SK-N-SH treated with all-trans-retinoic acid at 6 μM for 48 hours (cell line): ENCODE results near the gene PTPRN2.

Experiments
- ATAC-seq: fragments of 200-7000 bp; cut with Tn5 transposase; 3 replicates; pipeline ENCODE4 v1.9.1; 2020; ENCODE audit warnings: mild to moderate bottlenecking, moderate library complexity
- ARNTL ChIP-seq: fragments of 450-650 bp; formaldehyde crosslinking; IDR thresholded peaks from 2 replicates; pipeline ENCODE4 v1.5.0; 2020; ENCODE audit warnings: low read depth, mild to moderate bottlenecking, moderate library complexity, borderline replicate concordance
- BACH2 ChIP-seq: fragments of 250-450 bp; sonication (Bioruptor Pico); IDR thresholded peaks from 2 replicates; pipeline ENCODE4 v1.9.0; 2021; ENCODE audit warnings: mild to moderate bottlenecking, borderline replicate concordance
- CSDC2 ChIP-seq: fragments of 250-450 bp; sonication (Bioruptor Pico); IDR thresholded peaks from 2 replicates; pipeline ENCODE4 v1.5.0; 2020; ENCODE audit warnings: mild to moderate bottlenecking, moderate library complexity
- ESRRG ChIP-seq: fragments of 250-450 bp; sonication (Bioruptor Pico); IDR thresholded peaks from 2 replicates; pipeline ENCODE4 v1.6.1; 2021; ENCODE audit warnings: mild to moderate bottlenecking
- GLIS3 ChIP-seq: fragments of 250-450 bp; sonication (Bioruptor Pico); IDR thresholded peaks from 2 replicates; pipeline ENCODE4 v1.5.0; 2020; ENCODE audit warnings: mild to moderate bottlenecking, moderate library complexity
- ISL1 ChIP-seq: fragments of 250-450 bp; sonication (Bioruptor Pico); IDR thresholded peaks from 2 replicates; pipeline ENCODE4 v2.1.2; 2022; ENCODE audit warnings: mild to moderate bottlenecking, moderate library complexity
- OSR1 ChIP-seq: fragments of 250-450 bp; sonication (Bioruptor Pico); IDR thresholded peaks from 2 replicates; pipeline ENCODE4 v1.8.0; 2022; ENCODE audit warnings: moderate library complexity, mild to moderate bottlenecking, inconsistent platforms
- RARB ChIP-seq: fragments of 250-450 bp; sonication (Bioruptor Pico); IDR thresholded peaks from 2 replicates; pipeline ENCODE4 v1.8.0; 2021; ENCODE audit warnings: mild to moderate bottlenecking, moderate library complexity
- SNAI2 ChIP-seq: fragments of 250-450 bp; sonication (Bioruptor Pico); IDR thresholded peaks from 2 replicates; pipeline ENCODE4 v1.5.0; 2020; ENCODE audit warnings: mild to moderate bottlenecking, moderate library complexity
- TCF4 ChIP-seq: fragments of 250-450 bp; sonication (Bioruptor Pico); IDR thresholded peaks from 2 replicates; pipeline ENCODE4 v1.8.0; 2021; ENCODE audit warnings: mild to moderate bottlenecking, moderate library complexity, borderline replicate concordance
- TOX ChIP-seq: fragments of 250-450 bp; sonication (Bioruptor Pico); IDR thresholded peaks from 2 replicates; pipeline ENCODE4 v1.8.0; 2021; ENCODE audit warnings: mild to moderate bottlenecking, moderate library complexity, borderline replicate concordance
- ZC3H10 ChIP-seq: fragments of 250-450 bp; sonication (Bioruptor Pico); IDR thresholded peaks from 2 replicates; pipeline ENCODE4 v1.5.1; 2021; ENCODE audit warnings: mild to moderate bottlenecking, moderate library complexity
- ZFP3 ChIP-seq: fragments of 250-450 bp; sonication (Bioruptor Pico); IDR thresholded peaks from 2 replicates; pipeline ENCODE4 v1.5.0; 2020; ENCODE audit warnings: mild to moderate bottlenecking, moderate library complexity
- ZNF565 ChIP-seq: fragments of 450-650 bp; formaldehyde crosslinking; conservative IDR thresholded peaks from 2 replicates; pipeline ENCODE4 v1.5.0; 2020; ENCODE audit warnings: low read depth, mild to moderate bottlenecking, moderate library complexity
- ZNF70 ChIP-seq: fragments of 450-650 bp; formaldehyde crosslinking; IDR thresholded peaks from 2 replicates; pipeline ENCODE4 v1.5.0; 2020; ENCODE audit warnings: mild to moderate bottlenecking, moderate library complexity
- ZNF8 ChIP-seq: fragments of 450-650 bp; formaldehyde crosslinking; IDR thresholded peaks from 2 replicates; pipeline ENCODE4 v1.5.0; 2020; ENCODE audit warnings: mild to moderate bottlenecking, moderate library complexity
- TF ChIP-seq, protein P1 (sequence below): fragments of 250-450 bp; sonication (Bioruptor Pico); IDR thresholded peaks from 2 replicates; pipeline ENCODE4 v1.8.0; 2021; ENCODE audit warnings: low read depth, mild to moderate bottlenecking, moderate library complexity, borderline replicate concordance
- TF ChIP-seq, protein P2 (sequence below): fragments of 250-450 bp; sonication (Bioruptor Pico); IDR thresholded peaks from 2 replicates; pipeline ENCODE4 v1.8.0; 2020; ENCODE audit warnings: mild to moderate bottlenecking, moderate library complexity, borderline replicate concordance
- TF ChIP-seq, protein P3 (sequence below): fragments of 250-450 bp; sonication (Bioruptor Pico); IDR thresholded peaks from 2 replicates; pipeline ENCODE4 v1.5.1; 2021; ENCODE audit warnings: mild to moderate bottlenecking, moderate library complexity
- TF ChIP-seq, protein P4 (sequence below): fragments of 250-450 bp; sonication (Bioruptor Pico); IDR thresholded peaks from 2 replicates; pipeline ENCODE4 v1.5.1; 2020; ENCODE audit warnings: low read depth, mild to moderate bottlenecking, moderate library complexity

PTPRN2 gene

DNA sequence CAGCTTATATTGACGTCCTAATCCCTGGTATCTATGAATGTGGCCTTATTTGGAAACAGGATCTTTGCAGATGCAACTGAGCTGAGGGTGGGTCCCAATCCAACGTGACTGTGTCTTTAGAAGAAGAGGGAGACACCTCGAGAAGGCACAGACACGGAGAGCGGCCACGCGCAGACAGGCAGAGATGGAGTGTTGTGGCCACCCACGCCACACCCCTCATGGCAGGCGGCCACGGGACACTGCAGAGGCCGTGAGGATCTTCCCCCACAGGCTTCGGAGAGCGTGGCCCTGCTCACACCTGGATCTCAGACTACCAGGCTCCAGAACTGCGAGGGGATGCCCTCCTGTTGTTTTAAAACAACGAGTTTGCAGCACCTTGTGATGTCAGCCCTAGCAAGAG is 1005.9 kb downstream of the PTPRN2 start (continued):
- TF ChIP-seq ZNF70 (CRISPR knock-in tag) (no peak), ESRRG (CRISPR knock-in tag) (no peak)
- TF ChIP-seq, all 23 proteins: peak for 0

DNA sequence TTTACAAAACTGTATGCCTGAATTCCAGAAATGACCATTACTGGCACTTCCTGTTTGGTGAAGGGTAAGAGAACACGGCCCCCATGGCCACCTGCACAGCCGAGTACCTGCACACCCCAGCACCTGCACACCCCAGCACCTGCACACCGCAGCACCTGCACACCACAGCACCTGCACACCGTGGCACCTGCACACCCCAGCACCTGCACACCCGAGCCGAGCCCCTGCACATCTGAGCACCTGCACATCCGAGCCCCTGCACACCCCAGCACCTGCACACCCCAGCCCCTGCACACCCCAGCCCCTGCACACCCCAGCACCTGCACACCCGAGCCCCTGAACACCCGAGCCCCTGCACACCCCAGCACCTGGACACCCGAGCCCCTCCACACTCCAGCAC is 1007.3 kb downstream of the PTPRN2 start:
- no peak for ATAC-seq
- TF ChIP-seq ISL1 (no peak), BACH2 (CRISPR knock-in tag) (no peak), ZC3H10 (CRISPR knock-in tag) (no peak), ZNF8 (CRISPR knock-in tag) (no peak)
- TF ChIP-seq, protein P1, sequence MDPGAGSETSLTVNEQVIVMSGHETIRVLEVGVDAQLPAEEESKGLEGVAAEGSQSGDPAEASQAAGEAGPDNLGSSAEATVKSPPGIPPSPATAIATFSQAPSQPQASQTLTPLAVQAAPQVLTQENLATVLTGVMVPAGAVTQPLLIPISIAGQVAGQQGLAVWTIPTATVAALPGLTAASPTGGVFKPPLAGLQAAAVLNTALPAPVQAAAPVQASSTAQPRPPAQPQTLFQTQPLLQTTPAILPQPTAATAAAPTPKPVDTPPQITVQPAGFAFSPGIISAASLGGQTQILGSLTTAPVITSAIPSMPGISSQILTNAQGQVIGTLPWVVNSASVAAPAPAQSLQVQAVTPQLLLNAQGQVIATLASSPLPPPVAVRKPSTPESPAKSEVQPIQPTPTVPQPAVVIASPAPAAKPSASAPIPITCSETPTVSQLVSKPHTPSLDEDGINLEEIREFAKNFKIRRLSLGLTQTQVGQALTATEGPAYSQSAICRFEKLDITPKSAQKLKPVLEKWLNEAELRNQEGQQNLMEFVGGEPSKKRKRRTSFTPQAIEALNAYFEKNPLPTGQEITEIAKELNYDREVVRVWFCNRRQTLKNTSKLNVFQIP (CRISPR knock-in tag), result no peak
- TF ChIP-seq, protein P2, sequence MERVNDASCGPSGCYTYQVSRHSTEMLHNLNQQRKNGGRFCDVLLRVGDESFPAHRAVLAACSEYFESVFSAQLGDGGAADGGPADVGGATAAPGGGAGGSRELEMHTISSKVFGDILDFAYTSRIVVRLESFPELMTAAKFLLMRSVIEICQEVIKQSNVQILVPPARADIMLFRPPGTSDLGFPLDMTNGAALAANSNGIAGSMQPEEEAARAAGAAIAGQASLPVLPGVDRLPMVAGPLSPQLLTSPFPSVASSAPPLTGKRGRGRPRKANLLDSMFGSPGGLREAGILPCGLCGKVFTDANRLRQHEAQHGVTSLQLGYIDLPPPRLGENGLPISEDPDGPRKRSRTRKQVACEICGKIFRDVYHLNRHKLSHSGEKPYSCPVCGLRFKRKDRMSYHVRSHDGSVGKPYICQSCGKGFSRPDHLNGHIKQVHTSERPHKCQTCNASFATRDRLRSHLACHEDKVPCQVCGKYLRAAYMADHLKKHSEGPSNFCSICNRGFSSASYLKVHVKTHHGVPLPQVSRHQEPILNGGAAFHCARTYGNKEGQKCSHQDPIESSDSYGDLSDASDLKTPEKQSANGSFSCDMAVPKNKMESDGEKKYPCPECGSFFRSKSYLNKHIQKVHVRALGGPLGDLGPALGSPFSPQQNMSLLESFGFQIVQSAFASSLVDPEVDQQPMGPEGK (CRISPR knock-in tag), result no peak

DNA sequence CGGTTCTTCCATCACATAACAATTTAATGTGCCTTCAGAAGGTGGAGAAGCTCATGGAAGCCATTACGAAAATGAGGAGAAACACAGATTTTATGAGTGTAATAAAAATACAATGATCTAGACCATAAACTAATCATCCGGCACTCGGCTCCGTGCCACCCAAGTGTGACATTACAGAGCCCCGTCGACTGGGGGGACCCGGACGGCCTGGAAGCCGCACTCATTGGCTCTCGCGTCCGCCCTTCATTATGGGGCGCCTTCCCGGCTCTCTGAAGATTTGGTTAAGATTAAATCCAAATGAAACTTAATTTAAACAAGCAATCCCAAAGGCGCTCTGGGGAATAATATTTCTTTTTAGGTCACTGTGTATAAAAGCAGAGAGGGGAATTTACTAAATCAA is 1008.2 kb downstream of the PTPRN2 start:
- no peak for ATAC-seq
- no peak for TF ChIP-seq ESRRG (CRISPR knock-in tag)
- TF ChIP-seq ZNF565 (CRISPR knock-in tag), result no peak

DNA sequence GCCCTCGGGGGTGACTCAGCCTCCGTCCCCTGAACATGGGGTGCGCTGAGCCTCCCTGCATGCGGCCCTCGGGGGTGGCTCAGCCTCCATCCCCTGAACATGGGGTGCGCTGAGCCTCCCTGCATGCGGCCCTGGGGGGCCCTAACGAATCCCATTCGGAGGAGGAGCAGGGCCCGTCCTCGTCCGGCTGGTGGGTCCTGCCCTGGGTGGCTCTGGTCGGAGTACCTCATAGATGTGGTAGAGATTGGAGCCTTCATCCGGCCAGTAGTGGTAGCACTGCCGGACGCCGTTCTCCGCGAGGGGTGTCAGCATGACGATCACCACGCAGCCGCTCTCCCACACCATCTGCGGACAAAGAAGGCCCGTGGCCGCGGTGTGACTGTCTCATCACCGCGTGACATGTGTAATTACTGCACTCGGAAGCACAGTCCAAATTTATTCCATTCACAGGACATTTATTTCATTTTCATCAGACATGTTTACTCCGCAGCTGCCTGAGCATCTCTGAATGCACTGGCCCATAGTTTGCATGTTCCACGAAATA is 1009.8 kb downstream of the PTPRN2 start:
- no peak for TF ChIP-seq RARB (CRISPR knock-in tag)
- no peak for TF ChIP-seq TOX
- no peak for TF ChIP-seq ZNF565 (CRISPR knock-in tag)
- TF ChIP-seq, protein P3, sequence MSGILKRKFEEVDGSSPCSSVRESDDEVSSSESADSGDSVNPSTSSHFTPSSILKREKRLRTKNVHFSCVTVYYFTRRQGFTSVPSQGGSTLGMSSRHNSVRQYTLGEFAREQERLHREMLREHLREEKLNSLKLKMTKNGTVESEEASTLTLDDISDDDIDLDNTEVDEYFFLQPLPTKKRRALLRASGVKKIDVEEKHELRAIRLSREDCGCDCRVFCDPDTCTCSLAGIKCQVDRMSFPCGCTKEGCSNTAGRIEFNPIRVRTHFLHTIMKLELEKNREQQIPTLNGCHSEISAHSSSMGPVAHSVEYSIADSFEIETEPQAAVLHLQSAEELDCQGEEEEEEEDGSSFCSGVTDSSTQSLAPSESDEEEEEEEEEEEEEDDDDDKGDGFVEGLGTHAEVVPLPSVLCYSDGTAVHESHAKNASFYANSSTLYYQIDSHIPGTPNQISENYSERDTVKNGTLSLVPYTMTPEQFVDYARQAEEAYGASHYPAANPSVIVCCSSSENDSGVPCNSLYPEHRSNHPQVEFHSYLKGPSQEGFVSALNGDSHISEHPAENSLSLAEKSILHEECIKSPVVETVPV (CRISPR knock-in tag), result no peak
- TF ChIP-seq ARNTL (CRISPR knock-in tag), result no peak
- no peak for TF ChIP-seq TCF4
- TF ChIP-seq GLIS3 (CRISPR knock-in tag), result no peak
- TF ChIP-seq OSR1, result no peak
- TF ChIP-seq ZFP3 (CRISPR knock-in tag), result no peak
- no peak for TF ChIP-seq ESRRG (CRISPR knock-in tag)
- no peak for TF ChIP-seq SNAI2 (CRISPR knock-in tag)
- TF ChIP-seq, protein P1 (CRISPR knock-in tag), result no peak
- no peak; the same call in 2 of the 3 replicates for ATAC-seq

DNA sequence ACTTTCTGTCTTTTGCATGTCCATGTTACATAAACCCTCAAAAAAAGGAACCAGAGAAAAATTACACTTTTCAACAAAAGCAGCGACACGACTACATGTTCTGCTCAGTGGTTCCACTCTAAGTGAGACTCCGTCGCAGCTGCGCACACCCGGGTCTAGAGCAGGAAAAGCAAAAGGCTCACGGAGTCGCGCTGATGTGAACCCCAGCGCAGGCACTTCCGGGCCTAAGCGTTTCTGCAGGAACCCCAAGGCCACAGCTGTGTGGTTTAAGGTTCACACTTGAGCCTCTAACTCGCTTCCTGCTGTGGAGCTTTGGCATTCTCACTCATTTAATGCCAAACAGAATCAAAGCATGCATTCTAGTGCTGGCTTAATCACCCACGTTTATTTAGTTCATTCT is 1010.6 kb downstream of the PTPRN2 start:
- ATAC-seq, result no peak
- TF ChIP-seq ISL1, result no peak
- TF ChIP-seq ZFP3 (CRISPR knock-in tag), result no peak
- TF ChIP-seq CSDC2, result no peak
- TF ChIP-seq, protein P2 (CRISPR knock-in tag), result no peak
- no peak for TF ChIP-seq TCF4
- TF ChIP-seq, protein P3 (CRISPR knock-in tag), result no peak
- TF ChIP-seq, protein P4, sequence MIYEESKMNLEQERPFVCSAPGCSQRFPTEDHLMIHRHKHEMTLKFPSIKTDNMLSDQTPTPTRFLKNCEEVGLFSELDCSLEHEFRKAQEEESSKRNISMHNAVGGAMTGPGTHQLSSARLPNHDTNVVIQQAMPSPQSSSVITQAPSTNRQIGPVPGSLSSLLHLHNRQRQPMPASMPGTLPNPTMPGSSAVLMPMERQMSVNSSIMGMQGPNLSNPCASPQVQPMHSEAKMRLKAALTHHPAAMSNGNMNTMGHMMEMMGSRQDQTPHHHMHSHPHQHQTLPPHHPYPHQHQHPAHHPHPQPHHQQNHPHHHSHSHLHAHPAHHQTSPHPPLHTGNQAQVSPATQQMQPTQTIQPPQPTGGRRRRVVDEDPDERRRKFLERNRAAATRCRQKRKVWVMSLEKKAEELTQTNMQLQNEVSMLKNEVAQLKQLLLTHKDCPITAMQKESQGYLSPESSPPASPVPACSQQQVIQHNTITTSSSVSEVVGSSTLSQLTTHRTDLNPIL (CRISPR knock-in tag), result no peak
